Stomach (tissue), 9 donors: ENCODE measurements around the gene CYP27C1. TPM values are rescaled to one million over a fixed set of nuclear protein-coding genes. Genes with fewer than 3 reads are reported as not detected.

Experiments used
- DNase-seq, 2 donors: peaks; one replicate each; pipeline versions ENCODE4 v3.0.0 to v3.0.0-alpha.2; 2013 to 2019
- H3K27ac ChIP-seq, 5 donors: fragments of 200-600 bp in 4 of 5; sonication (generic) in 4 of 5; one replicate each; pipeline ENCODE4 v1.5.1; 2013 to 2019; ENCODE audit warnings: mild to moderate bottlenecking in 1 of 5, moderate library complexity in 1 of 5
- H3K27me3 ChIP-seq, 3 donors: fragments of 200-600 bp; sonication (generic); one replicate each; pipeline ENCODE4 v1.5.1; 2017 to 2019; ENCODE audit warnings: mixed run types in 1 of 3
- H3K36me3 ChIP-seq, 4 donors: fragments of 200-600 bp; sonication (generic); 1 replicate in 3 of 4; 2 replicates in 1 of 4; pipeline ENCODE4 v1.5.1; 2016 to 2019
- H3K4me1 ChIP-seq, 4 donors: fragments of 200-600 bp; sonication (generic); one replicate each; pipeline ENCODE4 v1.5.1; 2016 to 2019
- H3K4me3 ChIP-seq, 4 donors: fragments of 200-600 bp; sonication (generic) in 3 of 4; one replicate each; pipeline ENCODE4 v1.5.1; 2016 to 2019; ENCODE audit warnings: mild to moderate bottlenecking in 1 of 4
- H3K9me3 ChIP-seq, 4 donors: fragments of 200-600 bp; sonication (generic); one replicate each; pipeline ENCODE4 v1.5.1; 2016 to 2019
- EP300 ChIP-seq: sonication (generic); formaldehyde crosslinking; IDR thresholded peaks from one replicate; pipeline ENCODE4 v1.6.1; 2017; ENCODE audit warnings: antibody characterized with exemption
- POLR2A ChIP-seq, 4 donors: fragments of 450-650 bp; IDR thresholded peaks; one replicate each; pipeline ENCODE4 v1.6.1; 2016; ENCODE audit warnings: antibody characterized with exemption in 4 of 4, control low read depth in 2 of 4, mild to moderate bottlenecking in 1 of 4, moderate library complexity in 1 of 4
- POLR2AphosphoS5 ChIP-seq, 3 donors: sonication (generic); formaldehyde crosslinking; IDR thresholded peaks; one replicate each; pipeline ENCODE4 v1.6.1; 2016; ENCODE audit warnings: antibody characterized with exemption in 3 of 3
- WGBS, 5 donors: extraction: QIAGEN DNeasy Blood & Tissue Kit in 3 of 5; methylation state at CpG; one replicate each; pipeline versions ENCODE4 v1.1.5 to v1.1.7; 2013 to 2018; 5-methylcytosine and 5-hydroxymethylcytosine counted together
- intact Hi-C: fragments of 100-400 bp; cut with DNase I; formaldehyde crosslinking; loops from one replicate; pipeline ENCODE4 v1.15.1; 2023; ENCODE audit warnings: low total_unique reads
- polyA plus RNA-seq, 3 donors: library from polyadenylated mRNA; stranded (reverse); fragments of 200-250 nt; gene quantifications; one replicate each; pipeline ENCODE4 v1.2.3, GENCODE V29; 2013
- total RNA-seq, 5 donors: library from RNA; depleted of rRNA; stranded (reverse); fragments of >200 nt; gene quantifications; one replicate each; pipeline versions ENCODE4 v1.1.0 to v1.2.3, GENCODE V29; 2014 to 2016
- TF ChIP-seq, protein P1 (sequence below), 7 experiments: fragments of 450-650 bp in 4 of 7; fragments of 200-600 bp in 3 of 7; sonication (generic) in 3 of 7; IDR thresholded peaks; one replicate each; pipeline ENCODE4 v1.5.1; 2016 to 2019; ENCODE audit warnings: antibody characterized with exemption in 7 of 7, control low read depth in 2 of 7, mild to moderate bottlenecking in 1 of 7
- donor health status: healthy with polysubstance abuse.
- donor health status: Bipolar disorder and iron deficiency.
- donor health status: healthy.

CYP27C1 gene
- total and polyA plus RNA-seq, 8 donors = 0.25 to 3.5 (median 0.40) TPM; not detected in 4

DNA sequence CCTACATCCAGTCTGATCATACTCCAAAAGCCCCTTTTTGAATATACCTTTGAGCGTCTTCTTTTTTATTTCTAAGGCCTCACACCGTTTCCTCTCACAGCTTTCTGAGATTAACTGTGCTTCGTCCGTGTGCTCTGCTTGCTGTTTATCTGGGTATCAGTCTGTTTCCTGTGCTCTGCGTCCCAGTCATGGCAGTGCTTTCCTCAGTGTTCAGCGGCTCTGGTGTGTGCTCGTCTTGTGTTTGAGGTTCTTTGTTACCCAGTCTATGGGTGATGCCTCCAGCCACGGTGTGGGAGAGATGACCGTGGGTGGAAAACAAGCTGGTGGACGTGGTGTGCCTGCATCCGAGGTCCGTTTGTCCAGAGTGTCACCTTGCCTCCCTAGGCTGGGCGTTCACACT, 79.6 kb downstream of the CYP27C1 start:
- Histone ChIP-seq H3K36me3 (no peaks in the 10 kb centered on the region), H3K4me3 (no peak overlapping the region), H3K27me3 (peaks cover 0 to 4% (median 0%) of the 10 kb centered on the region in 3 donors), H3K9me3 (no peaks in the 10 kb centered on the region), H3K4me1 (peaks cover 0 to 19% (median 8%) of the 10 kb centered on the region in 4 donors), H3K27ac (no peak overlapping the region)
- intact Hi-C loops = no loop called here
- no peak for DNase-seq
- 58 to 66% (median 64%) methylated on average over 13 of the region's 13 CpGs for WGBS, 5 donors
- TF ChIP-seq POLR2A (IDR thresholded peaks at IDR 0.05) = no peak
- TF ChIP-seq EP300 = no peak
- TF ChIP-seq POLR2AphosphoS5 (IDR thresholded peaks at IDR 0.05) = no peak
- TF ChIP-seq, protein P1, sequence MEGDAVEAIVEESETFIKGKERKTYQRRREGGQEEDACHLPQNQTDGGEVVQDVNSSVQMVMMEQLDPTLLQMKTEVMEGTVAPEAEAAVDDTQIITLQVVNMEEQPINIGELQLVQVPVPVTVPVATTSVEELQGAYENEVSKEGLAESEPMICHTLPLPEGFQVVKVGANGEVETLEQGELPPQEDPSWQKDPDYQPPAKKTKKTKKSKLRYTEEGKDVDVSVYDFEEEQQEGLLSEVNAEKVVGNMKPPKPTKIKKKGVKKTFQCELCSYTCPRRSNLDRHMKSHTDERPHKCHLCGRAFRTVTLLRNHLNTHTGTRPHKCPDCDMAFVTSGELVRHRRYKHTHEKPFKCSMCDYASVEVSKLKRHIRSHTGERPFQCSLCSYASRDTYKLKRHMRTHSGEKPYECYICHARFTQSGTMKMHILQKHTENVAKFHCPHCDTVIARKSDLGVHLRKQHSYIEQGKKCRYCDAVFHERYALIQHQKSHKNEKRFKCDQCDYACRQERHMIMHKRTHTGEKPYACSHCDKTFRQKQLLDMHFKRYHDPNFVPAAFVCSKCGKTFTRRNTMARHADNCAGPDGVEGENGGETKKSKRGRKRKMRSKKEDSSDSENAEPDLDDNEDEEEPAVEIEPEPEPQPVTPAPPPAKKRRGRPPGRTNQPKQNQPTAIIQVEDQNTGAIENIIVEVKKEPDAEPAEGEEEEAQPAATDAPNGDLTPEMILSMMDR (IDR thresholded peaks at IDR 0.05) = no peak

- 75 to 87% (median 78%) methylated on average over 2 of the region's 2 CpGs for WGBS, 5 donors
- Histone ChIP-seq H3K9me3 (no peaks in the 10 kb centered on the region), H3K4me3 (no peak overlapping the region), H3K27me3 (peaks cover 0 to 4% (median 0%) of the 10 kb centered on the region in 3 donors), H3K27ac (no peak overlapping the region), H3K36me3 (no peaks in the 10 kb centered on the region), H3K4me1 (peaks cover 0 to 12% (median 8%) of the 10 kb centered on the region in 4 donors)
- no peak for DNase-seq
- no peak for TF ChIP-seq EP300
- TF ChIP-seq, protein P1 (IDR thresholded peaks at IDR 0.05) = no peak
- TF ChIP-seq POLR2A (IDR thresholded peaks at IDR 0.05) = no peak
- intact Hi-C loops = no loop called here
Observed at GRCh38 chr2:127139766-127140165, 80.3 kb downstream of the CYP27C1 start.

GRCh38 chr2:127138281-127138680, 81.8 kb downstream of the CYP27C1 start:
- DNase-seq = no peak

DNA sequence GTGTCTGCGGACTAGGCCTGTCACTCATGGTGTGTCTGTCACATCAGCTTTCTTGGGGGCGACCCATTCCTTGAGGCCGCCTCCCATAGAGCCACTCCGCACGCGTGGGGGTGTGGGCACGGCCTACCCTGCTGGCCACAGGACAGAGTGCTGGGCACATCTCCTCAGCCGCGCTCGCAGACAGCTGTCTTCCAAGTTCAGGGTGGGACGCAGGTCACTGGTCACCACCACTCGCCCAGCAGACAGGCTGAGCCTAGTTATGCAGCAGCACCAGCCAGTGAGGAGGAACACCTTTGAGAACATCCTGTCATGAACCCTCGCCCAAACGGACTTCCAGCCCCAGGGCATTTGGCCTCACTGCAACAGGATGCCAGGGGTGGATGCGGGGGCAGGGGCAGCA, 82.4 kb downstream of the CYP27C1 start:
- no peak for DNase-seq
- Histone ChIP-seq H3K4me3 (no peak overlapping the region), H3K36me3 (no peaks in the 10 kb centered on the region), H3K9me3 (no peaks in the 10 kb centered on the region), H3K27ac (no peak overlapping the region), H3K4me1 (no peaks in the 10 kb centered on the region), H3K27me3 (peaks cover 0 to 4% (median 0%) of the 10 kb centered on the region in 3 donors)
- TF ChIP-seq POLR2A (IDR thresholded peaks at IDR 0.05) (no peak), EP300 (no peak), POLR2AphosphoS5 (IDR thresholded peaks at IDR 0.05) (no peak)
- TF ChIP-seq, protein P1 (IDR thresholded peaks at IDR 0.05) = no peak
- intact Hi-C loops = no loop called here
- WGBS, 5 donors = 86 to 94% (median 92%) methylated on average over 13 to 15 of the region's 15 CpGs

More at GRCh38 chr2:127138281-127138680, 81.8 kb downstream of the CYP27C1 start:
- no peak overlapping the region for H3K27ac ChIP-seq
- H3K4me1 ChIP-seq = no peaks in the 10 kb centered on the region
- H3K36me3 ChIP-seq = no peaks in the 10 kb centered on the region
- no peak for TF ChIP-seq POLR2AphosphoS5 (IDR thresholded peaks at IDR 0.05)
- H3K4me3 ChIP-seq = no peak overlapping the region
- WGBS, 5 donors = 86 to 93% (median 92%) methylated on average over 10 to 12 of the region's 12 CpGs
- intact Hi-C loops = no loop called here
- H3K27me3 ChIP-seq = peaks cover 0 to 4% (median 0%) of the 10 kb centered on the region in 3 donors
- no peaks in the 10 kb centered on the region for H3K9me3 ChIP-seq

DNA sequence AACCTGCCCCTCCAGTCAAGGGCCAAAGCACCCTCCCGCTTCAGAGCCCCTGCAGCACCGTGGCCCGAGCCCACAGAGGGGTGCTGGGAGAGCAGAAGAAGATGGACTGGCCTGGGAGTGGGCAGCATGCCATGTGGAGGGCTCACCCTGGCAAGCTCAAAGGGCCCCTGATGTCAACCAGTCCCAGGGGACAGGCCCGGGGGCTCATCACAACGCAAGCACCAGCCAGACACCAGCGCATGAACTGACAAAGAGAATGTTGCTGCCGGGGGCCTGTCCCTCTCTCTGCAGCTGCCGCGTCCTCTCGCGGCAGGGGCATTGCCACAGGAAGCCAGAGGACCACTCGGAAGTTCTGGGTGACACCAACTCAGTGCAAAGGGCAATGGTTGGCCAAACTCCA, 82.9 kb downstream of the CYP27C1 start:
- intact Hi-C loops = no loop called here
- peaks cover 0 to 4% (median 0%) of the 10 kb centered on the region in 3 donors for H3K27me3 ChIP-seq

More for the DNA sequence above, 82.9 kb downstream of the CYP27C1 start:
- Histone ChIP-seq H3K4me3 (no peak overlapping the region), H3K36me3 (no peaks in the 10 kb centered on the region), H3K4me1 (no peaks in the 10 kb centered on the region), H3K9me3 (no peaks in the 10 kb centered on the region), H3K27ac (no peak overlapping the region)
- no peak for DNase-seq
- 85 to 94% (median 90%) methylated on average over 4 to 12 of the region's 12 CpGs for WGBS, 5 donors
- TF ChIP-seq POLR2A (IDR thresholded peaks at IDR 0.05) (no peak), EP300 (no peak), POLR2AphosphoS5 (IDR thresholded peaks at IDR 0.05) (no peak)
- TF ChIP-seq, protein P1 (IDR thresholded peaks at IDR 0.05) = no peak
